ENCODE data around the gene TAF1L.

TAF1L gene

GRCh38 chr9:32584784-32585183, 50.7 kb downstream of the TAF1L start:
- Histone ChIP-seq H3K27me3 (ENCODE audit: control insufficient read depth, insufficient read depth, low read length) (no peaks in the 10 kb centered on the region), H3K4me3 (ENCODE audit: low read length) (no peak overlapping the region), H3K27ac (ENCODE audit: low read depth, low read length) (no peak overlapping the region), H3K9ac (ENCODE audit: low read length) (no peak overlapping the region), H3K4me1 (ENCODE audit: control insufficient read depth, insufficient read depth, low read length) (no peaks in the 10 kb centered on the region), H3K36me3 (ENCODE audit: control insufficient read depth, insufficient read depth, low read length) (no peaks in the 10 kb centered on the region)

- H3K4me3 ChIP-seq (ENCODE audit: low read length) = no peak overlapping the region
Measured at GRCh38 chr9:32581512-32582143, 53.8 kb downstream of the TAF1L start.

GRCh38 chr9:32580631-32581300, 54.7 kb downstream of the TAF1L start:
- H3K36me3 ChIP-seq (ENCODE audit: control insufficient read depth, insufficient read depth, low read length) = no peaks in the 10 kb centered on the region
- H3K4me3 ChIP-seq (ENCODE audit: low read length) = no peak overlapping the region
- no peak overlapping the region for H3K27ac ChIP-seq (ENCODE audit: low read depth, low read length)
- H3K27me3 ChIP-seq (ENCODE audit: control insufficient read depth, insufficient read depth, low read length) = no peaks in the 10 kb centered on the region
- no peaks in the 10 kb centered on the region for H3K4me1 ChIP-seq (ENCODE audit: control insufficient read depth, insufficient read depth, low read length)
- H3K9ac ChIP-seq (ENCODE audit: low read length) = no peak overlapping the region

More at GRCh38 chr9:32581512-32582143, 53.8 kb downstream of the TAF1L start:
- Histone ChIP-seq H3K36me3 (ENCODE audit: control insufficient read depth, insufficient read depth, low read length) (no peaks in the 10 kb centered on the region), H3K27me3 (ENCODE audit: control insufficient read depth, insufficient read depth, low read length) (no peaks in the 10 kb centered on the region), H3K9ac (ENCODE audit: low read length) (no peak overlapping the region), H3K4me1 (ENCODE audit: control insufficient read depth, insufficient read depth, low read length) (no peaks in the 10 kb centered on the region), H3K27ac (ENCODE audit: low read depth, low read length) (no peak overlapping the region)

- H3K9ac ChIP-seq (ENCODE audit: low read length) = no peak overlapping the region
Measured at GRCh38 chr9:32579706-32580331, 55.6 kb downstream of the TAF1L start.

More at GRCh38 chr9:32579706-32580331, 55.6 kb downstream of the TAF1L start:
- H3K27me3 ChIP-seq (ENCODE audit: control insufficient read depth, insufficient read depth, low read length) = no peaks in the 10 kb centered on the region
- no peaks in the 10 kb centered on the region for H3K36me3 ChIP-seq (ENCODE audit: control insufficient read depth, insufficient read depth, low read length)
- H3K4me1 ChIP-seq (ENCODE audit: control insufficient read depth, insufficient read depth, low read length) = no peaks in the 10 kb centered on the region
- no peak overlapping the region for H3K4me3 ChIP-seq (ENCODE audit: low read length)
- no peak overlapping the region for H3K27ac ChIP-seq (ENCODE audit: low read depth, low read length)

Data from rectal smooth muscle tissue (tissue), 1 donor.